HEK293T (cell line): Measurements from ENCODE around the gene STK39.

Source experiments
- CTCF ChIA-PET: fragments of 350-600 bp; formaldehyde crosslinking; extraction: SDS; loops from one replicate; lab custom pipeline; 2021; ENCODE audit warnings: antibody characterized with exemption, inconsistent platforms; lab: Yijun Ruan, JAX
- POLR2A ChIA-PET: fragments of 350-600 bp; formaldehyde crosslinking; extraction: SDS; loops from one replicate; lab custom pipeline; 2020; ENCODE audit warnings: antibody characterized with exemption, inconsistent platforms; lab: Yijun Ruan, JAX
- DNase-seq: peaks from one replicate; pipeline ENCODE4 v3.0.0; 2012; ENCODE audit warnings: mixed read lengths; ENCODE audit errors: extremely low spot score
- ARNT ChIP-seq: fragments of 450-650 bp; IDR thresholded peaks from 2 replicates; pipeline ENCODE4 v1.6.1; 2017; ENCODE audit warnings: mild to moderate bottlenecking
- BHLHE40 ChIP-seq: fragments of 450-650 bp; IDR thresholded peaks from 2 replicates; pipeline ENCODE4 v1.6.1; 2016; ENCODE audit warnings: mild to moderate bottlenecking, moderate library complexity, borderline replicate concordance
- CTBP1 ChIP-seq: fragments of 450-650 bp; IDR thresholded peaks from 2 replicates; pipeline ENCODE4 v1.6.1; 2016; ENCODE audit warnings: borderline replicate concordance
- ELF4 ChIP-seq: fragments of 450-650 bp; IDR thresholded peaks from 2 replicates; pipeline ENCODE4 v1.6.1; 2017; ENCODE audit warnings: antibody characterized with exemption
- FOXA1 ChIP-seq: fragments of 450-650 bp; IDR thresholded peaks from 2 replicates; pipeline ENCODE4 v1.6.1; 2016; ENCODE audit warnings: mild to moderate bottlenecking
- FOXK2 ChIP-seq: fragments of 450-650 bp; IDR thresholded peaks from 2 replicates; pipeline ENCODE4 v1.6.1; 2016; ENCODE audit warnings: mild to moderate bottlenecking
- FOXM1 ChIP-seq: fragments of 450-650 bp; IDR thresholded peaks from 2 replicates; pipeline ENCODE4 v1.6.1; 2017; ENCODE audit warnings: mild to moderate bottlenecking, borderline replicate concordance
- HDGF ChIP-seq: fragments of 450-650 bp; IDR thresholded peaks from 2 replicates; pipeline ENCODE4 v1.6.1; 2017; ENCODE audit warnings: antibody characterized with exemption, borderline replicate concordance
- L3MBTL2 ChIP-seq: fragments of 450-650 bp; conservative IDR thresholded peaks from 2 replicates; pipeline ENCODE4 v1.6.1; 2016; ENCODE audit warnings: mild to moderate bottlenecking
- LEF1 ChIP-seq: fragments of 450-650 bp; IDR thresholded peaks from 2 replicates; pipeline ENCODE4 v1.6.1; 2017; ENCODE audit warnings: mild to moderate bottlenecking, borderline replicate concordance
- NFRKB ChIP-seq: fragments of 450-650 bp; IDR thresholded peaks from 2 replicates; pipeline ENCODE4 v1.6.1; 2016; ENCODE audit warnings: mild to moderate bottlenecking, moderate library complexity
- PKNOX1 ChIP-seq: fragments of 450-650 bp; IDR thresholded peaks from 2 replicates; pipeline ENCODE4 v1.6.1; 2016
- SP1 ChIP-seq: fragments of 450-650 bp; IDR thresholded peaks from 2 replicates; pipeline ENCODE4 v1.6.1; 2017
- SUZ12 ChIP-seq: fragments of 450-650 bp; IDR thresholded peaks from 2 replicates; pipeline ENCODE4 v1.6.1; 2016; ENCODE audit warnings: mild to moderate bottlenecking
- TARDBP ChIP-seq: fragments of 450-650 bp; IDR thresholded peaks from 2 replicates; pipeline ENCODE4 v1.6.1; 2016
- ZNF384 ChIP-seq: fragments of 450-650 bp; IDR thresholded peaks from 2 replicates; pipeline ENCODE4 v1.6.1; 2016

STK39 gene

GRCh38 chr2:167986223-167986622 lies 261.2 kb downstream of the STK39 start:
- CTCF ChIA-PET = no interaction called here
- TF ChIP-seq PKNOX1 (no peak), TARDBP (no peak), SUZ12 (no peak), FOXM1 (no peak), L3MBTL2 (no peak), BHLHE40 (no peak), SP1 (no peak), CTBP1 (no peak), ELF4 (no peak), ZNF384 (no peak), NFRKB (no peak), HDGF (no peak)
- no peak for DNase-seq

GRCh38 chr2:167981945-167982344 lies 265.4 kb downstream of the STK39 start:
- ChIA-PET CTCF (no interaction called here), POLR2A (no interaction called here)
- TF ChIP-seq TARDBP (no peak), FOXA1 (no peak), SP1 (no peak), LEF1 (no peak), BHLHE40 (no peak), CTBP1 (no peak), NFRKB (no peak), SUZ12 (no peak), HDGF (no peak), FOXK2 (no peak), ARNT (no peak), PKNOX1 (no peak), ELF4 (no peak)
- DNase-seq = no peak

More at GRCh38 chr2:167986223-167986622, 261.2 kb downstream of the STK39 start:
- POLR2A ChIA-PET = no interaction called here

- CTCF ChIA-PET = no interaction called here
- DNase-seq = no peak
- POLR2A ChIA-PET = no interaction called here
- TF ChIP-seq SUZ12 = no peak
- no peak for TF ChIP-seq FOXM1
- TF ChIP-seq PKNOX1 = no peak
- no peak for TF ChIP-seq ARNT
- no peak for TF ChIP-seq BHLHE40
- no peak for TF ChIP-seq L3MBTL2
- no peak for TF ChIP-seq SP1
- TF ChIP-seq NFRKB = no peak
- TF ChIP-seq ZNF384 = no peak
- no peak for TF ChIP-seq LEF1
- no peak for TF ChIP-seq FOXA1
- TF ChIP-seq FOXK2 = no peak
- no peak for TF ChIP-seq ELF4
- no peak for TF ChIP-seq HDGF
- TF ChIP-seq TARDBP = no peak
- no peak for TF ChIP-seq CTBP1
Measured at GRCh38 chr2:167980439-167980838, 267.0 kb downstream of the STK39 start.

- POLR2A ChIA-PET = no interaction called here
- no peak for DNase-seq
- CTCF ChIA-PET = no interaction called here
- TF ChIP-seq BHLHE40 = no peak
- TF ChIP-seq HDGF = no peak
Measured at GRCh38 chr2:167972746-167973145, 274.6 kb downstream of the STK39 start.

GRCh38 chr2:167972020-167972419 lies 275.4 kb downstream of the STK39 start:
- CTCF ChIA-PET = no interaction called here
- TF ChIP-seq ZNF384 = no peak
- no peak for TF ChIP-seq NFRKB
- no peak for TF ChIP-seq FOXA1
- TF ChIP-seq TARDBP = no peak
- TF ChIP-seq PKNOX1 = no peak
- no peak for TF ChIP-seq CTBP1
- no peak for TF ChIP-seq LEF1
- TF ChIP-seq ELF4 = no peak
- TF ChIP-seq SP1 = no peak
- no peak for TF ChIP-seq FOXM1
- TF ChIP-seq HDGF = no peak
- no peak for TF ChIP-seq FOXK2
- DNase-seq = no peak
- POLR2A ChIA-PET = no interaction called here
